A673 (cell line): ENCODE data around the gene KRT74. TPM values are rescaled to one million over a fixed set of nuclear protein-coding genes. Genes with fewer than 3 reads are reported as not detected.
A peak's percentile ranks its signal among the peaks of the same experiment; 100 is the strongest.

Experiments used
- BruUV-seq: library from RNA; stranded (reverse); fragments of 400-500 nt; replicated peaks from 2 replicates; lab custom pipeline; 2021; lab: Mats Ljungman, UMichigan
- CTCF ChIA-PET: fragments of 300-600 bp; sonication (Branson Sonifier 250); formaldehyde crosslinking; loops from one replicate; lab custom pipeline; 2022; ENCODE audit warnings: antibody characterized with exemption; lab: Charles Lee
- POLR2A ChIA-PET: fragments of 300-600 bp; sonication (Branson Sonifier 250); formaldehyde crosslinking; loops from one replicate; lab custom pipeline; 2022; ENCODE audit warnings: antibody characterized with exemption; ENCODE audit not compliant: low non-redundant PET; lab: Charles Lee
- DNase-seq: peaks from one replicate; pipeline ENCODE4 v3.0.0-alpha.2; 2015; ENCODE audit warnings: low spot score
- H3K27ac ChIP-seq: fragments of 200-600 bp; sonication (generic); 2 replicates; pipeline ENCODE4 v1.5.1; 2016; ENCODE audit warnings: mixed run types, low read depth, mild to moderate bottlenecking, mixed read lengths, antibody characterized with exemption, low read length; ENCODE audit not compliant: poor library complexity, severe bottlenecking
- H3K27me3 ChIP-seq: fragments of 200-600 bp; sonication (generic); replicated peaks from 2 replicates; pipeline ENCODE4 v1.6.1; 2017; ENCODE audit warnings: mixed run types, low read depth, mild to moderate bottlenecking, mixed read lengths, antibody characterized with exemption, low read length; ENCODE audit not compliant: insufficient read depth, poor library complexity
- H3K36me3 ChIP-seq: fragments of 200-600 bp; sonication (generic); 2 replicates; pipeline ENCODE4 v1.6.1; 2016; ENCODE audit warnings: mixed run types, mild to moderate bottlenecking, mixed read lengths, antibody characterized with exemption, low read length; ENCODE audit not compliant: insufficient read depth, poor library complexity, severe bottlenecking
- H3K4me1 ChIP-seq: fragments of 200-600 bp; sonication (generic); 2 replicates; pipeline ENCODE4 v1.6.1; 2017; ENCODE audit warnings: mixed run types, mild to moderate bottlenecking, mixed read lengths, antibody characterized with exemption, low read length; ENCODE audit not compliant: insufficient read depth, poor library complexity, severe bottlenecking
- H3K4me3 ChIP-seq: fragments of 200-600 bp; sonication (generic); 2 replicates; pipeline ENCODE4 v1.5.1; 2016; ENCODE audit warnings: low read depth, mixed run types, mild to moderate bottlenecking, mixed read lengths, low read length; ENCODE audit not compliant: poor library complexity, severe bottlenecking
- H3K9me3 ChIP-seq: fragments of 200-600 bp; sonication (generic); 2 replicates; pipeline ENCODE4 v1.6.1; 2016; ENCODE audit warnings: mixed run types, low read depth, mild to moderate bottlenecking, mixed read lengths, antibody characterized with exemption, low read length; ENCODE audit not compliant: poor library complexity, severe bottlenecking
- EZH2 ChIP-seq: fragments of 200-600 bp; sonication (generic); IDR thresholded peaks from 2 replicates; pipeline ENCODE4 v1.6.1; 2017; ENCODE audit warnings: borderline replicate concordance, low read depth, mild to moderate bottlenecking, mixed read lengths, antibody characterized with exemption, low read length; ENCODE audit not compliant: poor library complexity, severe bottlenecking
- intact Hi-C: fragments of 100-400 bp; cut with micrococcal nuclease; formaldehyde crosslinking; loops from one replicate; pipeline ENCODE4 v1.10.0; 2022; ENCODE audit not compliant: unreplicated experiment
- total RNA-seq: library from RNA; stranded (reverse); gene quantifications from 2 replicates; pipeline ENCODE4 v1.2.3, GENCODE V29; 2021
- TF ChIP-seq, protein P1 (sequence below): fragments of 300-800, 200-600 bp; sonication (generic); conservative IDR thresholded peaks from 2 replicates; pipeline ENCODE4 v1.5.1; 2017; ENCODE audit warnings: low read depth, mild to moderate bottlenecking, antibody characterized with exemption, low read length, moderate library complexity, mixed read lengths

The KRT74 gene
- total RNA-seq, 1 experiment from 2014 or later = not detected

GRCh38 chr12:52537101-52537500, 36.5 kb downstream of the KRT74 start:
- Histone ChIP-seq H3K27ac (no peak overlapping the region), H3K4me3 (no peak overlapping the region), H3K4me1 (peaks cover 7% of the 10 kb centered on the region), H3K27me3 (no peaks in the 10 kb centered on the region), H3K36me3 (no peaks in the 10 kb centered on the region), H3K9me3 (no peaks in the 10 kb centered on the region)
- TF ChIP-seq, protein P1, sequence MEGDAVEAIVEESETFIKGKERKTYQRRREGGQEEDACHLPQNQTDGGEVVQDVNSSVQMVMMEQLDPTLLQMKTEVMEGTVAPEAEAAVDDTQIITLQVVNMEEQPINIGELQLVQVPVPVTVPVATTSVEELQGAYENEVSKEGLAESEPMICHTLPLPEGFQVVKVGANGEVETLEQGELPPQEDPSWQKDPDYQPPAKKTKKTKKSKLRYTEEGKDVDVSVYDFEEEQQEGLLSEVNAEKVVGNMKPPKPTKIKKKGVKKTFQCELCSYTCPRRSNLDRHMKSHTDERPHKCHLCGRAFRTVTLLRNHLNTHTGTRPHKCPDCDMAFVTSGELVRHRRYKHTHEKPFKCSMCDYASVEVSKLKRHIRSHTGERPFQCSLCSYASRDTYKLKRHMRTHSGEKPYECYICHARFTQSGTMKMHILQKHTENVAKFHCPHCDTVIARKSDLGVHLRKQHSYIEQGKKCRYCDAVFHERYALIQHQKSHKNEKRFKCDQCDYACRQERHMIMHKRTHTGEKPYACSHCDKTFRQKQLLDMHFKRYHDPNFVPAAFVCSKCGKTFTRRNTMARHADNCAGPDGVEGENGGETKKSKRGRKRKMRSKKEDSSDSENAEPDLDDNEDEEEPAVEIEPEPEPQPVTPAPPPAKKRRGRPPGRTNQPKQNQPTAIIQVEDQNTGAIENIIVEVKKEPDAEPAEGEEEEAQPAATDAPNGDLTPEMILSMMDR = no peak
- no peak for TF ChIP-seq EZH2
- no peak for DNase-seq
- intact Hi-C loops = no loop called here
- POLR2A ChIA-PET = no interaction called here
- CTCF ChIA-PET = no interaction called here
- no TSS peak for BruUV-seq

- H3K27me3 ChIP-seq = no peaks in the 10 kb centered on the region
- no peak for TF ChIP-seq EZH2
- TF ChIP-seq, protein P1 = no peak
- no peak overlapping the region for H3K4me3 ChIP-seq
- no peaks in the 10 kb centered on the region for H3K36me3 ChIP-seq
- intact Hi-C loops = no loop called here
- no peak overlapping the region for H3K27ac ChIP-seq
- no peak for DNase-seq
- no TSS peak for BruUV-seq
- ChIA-PET CTCF (no interaction called here), POLR2A (no interaction called here)
- H3K4me1 ChIP-seq = peaks cover 7% of the 10 kb centered on the region
- no peaks in the 10 kb centered on the region for H3K9me3 ChIP-seq
Measured at GRCh38 chr12:52535574-52535973, 38.1 kb downstream of the KRT74 start.

DNA sequence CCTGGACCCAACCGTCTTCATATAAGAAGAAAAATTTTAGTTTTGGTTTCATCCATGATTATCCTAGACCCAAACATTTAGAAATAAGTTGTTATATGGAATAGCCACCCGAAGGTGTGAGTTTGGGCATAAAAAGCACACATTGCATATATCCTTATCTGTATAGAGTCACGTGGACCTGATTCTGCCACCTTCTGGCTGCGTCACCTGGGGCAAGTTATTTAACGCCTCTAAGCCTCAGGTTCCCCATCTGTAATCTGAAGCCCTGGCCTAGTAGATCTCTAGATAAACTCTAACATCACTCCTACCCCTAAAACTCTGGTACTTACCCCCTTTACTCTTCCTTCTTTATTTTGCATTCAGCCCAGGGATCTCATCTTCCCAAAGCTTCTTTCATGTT, 39.2 kb downstream of the KRT74 start:
- Histone ChIP-seq H3K4me1 (peaks cover 7% of the 10 kb centered on the region), H3K4me3 (no peak overlapping the region)

More for the DNA sequence above, 39.2 kb downstream of the KRT74 start:
- intact Hi-C loops = no loop called here
- Histone ChIP-seq H3K9me3 (no peaks in the 10 kb centered on the region), H3K36me3 (no peaks in the 10 kb centered on the region), H3K27me3 (no peaks in the 10 kb centered on the region), H3K27ac (no peak overlapping the region)
- ChIA-PET CTCF (no interaction called here), POLR2A (no interaction called here)
- no peak for TF ChIP-seq EZH2
- TF ChIP-seq, protein P1 = peak; percentile 40
- BruUV-seq = no TSS peak
- no peak for DNase-seq
